Left cardiac atrium (tissue), 4 donors: ENCODE results near the gene RAD18. TPM values are rescaled to one million over a fixed set of nuclear protein-coding genes. Genes with fewer than 3 reads are reported as not detected.

ENCODE experiments used
- ATAC-seq, 2 donors: fragments of 200-7000 bp; cut with Tn5 transposase; one replicate each; pipeline ENCODE4 v1.9.1; 2020; ENCODE audit warnings: mild to moderate bottlenecking in 2 of 2, moderate library complexity in 2 of 2
- DNase-seq: peaks from one replicate; pipeline ENCODE4 v3.0.0-alpha.2; 2020
- intact Hi-C, 2 donors: fragments of 100-400 bp; cut with DNase I; formaldehyde crosslinking; loops; one replicate each; pipeline versions ENCODE4 v1.14.1 to v1.15.1; 2022 to 2023
- total RNA-seq, 2 donors: library from RNA; stranded (reverse); fragmentation: NEBNext Ultra II Directional; extraction: Animal tissue kit (Norgen Biotek cat#: 25700); gene quantifications; one replicate each; pipeline ENCODE4 v1.2.1, GENCODE V29; 2021
- donor health status: DM: no; HTN: yes; CAD: no.
- donor health status: DM: no; HTN: yes; CAD: no; lungs with severe emphysema.
- donor health status: DM: yes; HTN: yes; CAD: no.
- donor health status: Dilated cardiomyopathy.

Gene RAD18
- total RNA-seq, 2 donors from 2014 or later, result 4.2 to 13.5 TPM

DNA sequence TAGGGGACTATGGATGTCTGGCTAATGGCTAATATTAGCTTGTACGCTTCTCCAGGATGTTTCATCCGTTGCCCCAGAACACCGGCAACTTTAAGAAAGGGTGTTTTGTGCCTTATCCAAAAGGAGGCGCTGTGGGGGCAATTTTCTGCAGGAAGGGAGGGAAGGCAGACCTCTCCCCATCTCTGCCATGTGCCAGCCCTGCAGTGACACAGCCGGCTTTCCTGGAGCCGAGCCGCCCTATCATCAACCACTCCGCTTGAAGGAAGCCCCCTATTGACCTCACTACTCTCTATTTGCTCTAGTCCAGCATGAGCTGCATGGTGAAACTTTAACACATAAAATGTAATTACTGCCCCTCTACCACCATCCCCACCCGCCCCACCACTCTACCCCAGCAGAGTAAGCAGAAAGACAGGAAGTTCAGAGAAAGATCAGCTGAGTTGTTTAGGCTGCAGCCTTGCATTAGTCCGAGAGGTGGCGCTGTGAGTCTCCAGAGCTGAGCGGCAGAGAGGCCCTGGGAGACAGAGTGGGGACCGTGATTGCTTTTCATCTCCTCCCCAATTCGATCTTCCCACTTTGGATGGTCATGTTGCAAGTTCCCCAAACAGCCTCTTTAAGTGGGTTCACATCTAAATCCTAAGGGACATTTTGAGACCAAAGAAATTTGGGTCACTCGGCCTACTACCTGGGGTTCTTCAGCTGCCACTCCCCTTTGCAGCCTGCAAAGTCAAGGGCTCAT lies 24.5 kb upstream of the RAD18 start:
- intact Hi-C loops, result loop anchor here in 1 of 2 donors (1.0 to 5.0 kb wide), 2 partner anchors 78 to 314 kb away; no protein-coding TSS in a partner anchor
- ATAC-seq, result peak; percentile 72 to 75
- peak; percentile 60 for DNase-seq

DNA sequence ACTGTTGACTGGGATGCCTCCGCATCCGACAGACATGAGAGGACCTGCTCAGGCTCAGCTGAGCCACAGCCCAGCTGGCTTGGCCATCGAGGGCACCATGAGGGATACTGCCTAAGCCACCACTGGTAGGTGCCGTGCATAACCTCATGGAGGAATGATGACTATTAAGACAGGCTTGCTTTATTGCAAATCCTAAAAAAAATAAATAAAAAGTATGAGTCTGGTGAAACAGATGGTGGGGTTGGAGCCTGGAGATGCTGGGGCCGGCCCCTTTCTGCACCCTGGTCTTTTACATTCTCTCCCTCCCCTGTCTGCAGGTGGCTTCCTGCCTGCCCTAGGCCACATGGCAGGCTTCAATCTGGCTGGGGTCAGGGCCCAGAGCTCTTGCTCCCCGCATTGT lies 24.0 kb upstream of the RAD18 start:
- no peak for ATAC-seq
- no peak for DNase-seq
- intact Hi-C loops, result loop anchor here in 1 of 2 donors (5.0 kb wide), 1 partner anchor 315 kb away; no protein-coding TSS in a partner anchor

- ATAC-seq (no peak), DNase-seq (no peak)
- intact Hi-C loops, result loop anchor here in 1 of 2 donors (5.0 kb wide), 1 partner anchor 316 kb away; no protein-coding TSS in a partner anchor
Observed at GRCh38 chr3:8986741-8987140, 23.5 kb upstream of the RAD18 start.

- DNase-seq, result no peak
Observed at GRCh38 chr3:8985876-8986275, 22.6 kb upstream of the RAD18 start.

DNA sequence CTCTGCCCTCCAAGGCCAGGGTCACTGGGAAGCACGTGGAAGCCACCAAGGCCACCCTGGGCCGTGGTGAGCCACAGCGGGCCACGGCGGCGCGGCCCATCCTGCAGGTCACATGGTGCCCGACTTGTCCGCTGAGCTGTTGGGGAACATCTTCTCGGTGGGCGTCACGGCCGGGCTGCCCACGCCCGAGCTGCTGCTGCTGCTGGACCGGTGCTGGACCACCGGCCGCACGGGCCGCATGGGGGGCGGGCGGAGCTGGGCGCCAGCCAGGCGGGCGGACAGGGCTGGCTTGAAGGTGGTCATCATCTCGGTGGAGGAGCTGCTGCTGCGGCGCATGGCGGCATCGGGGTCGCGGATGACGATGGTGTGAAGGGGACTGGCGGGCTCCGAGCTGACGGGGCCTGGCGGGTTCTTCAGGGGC lies 22.1 kb upstream of the RAD18 start:
- ATAC-seq (no peak), DNase-seq (no peak)
- intact Hi-C loops, result loop anchor here in 1 of 2 donors (5.0 kb wide), 1 partner anchor 317 kb away; no protein-coding TSS in a partner anchor

More at GRCh38 chr3:8985876-8986275, 22.6 kb upstream of the RAD18 start:
- no peak for ATAC-seq
- intact Hi-C loops, result loop anchor here in 1 of 2 donors (5.0 kb wide), 1 partner anchor 316 kb away; no protein-coding TSS in a partner anchor

- DNase-seq, result no peak
- ATAC-seq, result no peak
- intact Hi-C loops, result no loop called here
Observed at GRCh38 chr3:8984526-8984925, 21.3 kb upstream of the RAD18 start.

GRCh38 chr3:8984081-8984480 lies 20.8 kb upstream of the RAD18 start:
- intact Hi-C loops, result no loop called here
- DNase-seq (no peak), ATAC-seq (no peak)

DNA sequence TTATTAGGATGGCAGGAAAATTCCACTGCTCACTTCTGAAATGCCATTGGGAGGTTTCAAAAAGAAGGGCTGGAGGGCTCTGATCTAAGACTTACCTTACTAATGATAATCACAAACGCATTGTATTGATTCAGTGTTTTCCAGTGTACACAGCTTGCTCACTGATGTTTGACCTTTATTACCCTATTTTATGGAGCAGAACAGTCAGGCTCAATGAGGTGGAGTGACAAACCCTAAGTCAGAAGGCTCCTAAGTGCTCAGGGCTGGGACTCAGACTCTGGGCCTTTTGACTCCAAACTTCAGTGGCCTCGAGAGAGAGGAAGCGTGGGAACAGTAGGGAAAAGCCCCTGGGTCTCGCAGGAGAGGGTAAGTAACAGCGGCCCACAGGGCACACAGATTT lies 20.3 kb upstream of the RAD18 start:
- intact Hi-C loops, result no loop called here
- no peak for ATAC-seq
- DNase-seq, result no peak

- DNase-seq, result no peak
- intact Hi-C loops, result no loop called here
- ATAC-seq, result no peak
Observed at GRCh38 chr3:8983026-8983425, 19.8 kb upstream of the RAD18 start.

DNA sequence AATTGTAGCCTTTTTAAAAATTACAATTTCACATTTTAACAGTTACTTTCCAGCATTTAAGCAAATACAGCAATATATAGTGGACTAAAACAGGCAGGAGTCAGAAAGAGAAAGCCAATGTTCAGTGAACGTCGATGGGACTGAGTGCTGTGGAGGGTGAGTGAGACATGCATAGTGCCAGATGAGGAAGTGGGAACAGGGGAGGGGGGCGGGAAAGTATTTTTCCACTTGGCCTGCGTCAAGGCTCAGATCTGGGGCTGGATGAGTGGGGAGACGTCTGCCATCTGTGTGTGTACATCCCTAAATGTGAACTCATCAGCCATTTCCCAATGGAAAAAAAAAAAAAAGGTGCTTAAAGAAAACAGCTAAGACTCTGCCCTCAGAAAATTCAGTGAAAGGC lies 19.2 kb upstream of the RAD18 start:
- ATAC-seq (peak in 1 of 2 donors; percentile 28), DNase-seq (no peak)
- intact Hi-C loops, result no loop called here

- ATAC-seq, result peak in 1 of 2 donors; percentile 60
- intact Hi-C loops, result no loop called here
- DNase-seq, result no peak
Observed at GRCh38 chr3:8981700-8982099, 18.4 kb upstream of the RAD18 start.

DNA sequence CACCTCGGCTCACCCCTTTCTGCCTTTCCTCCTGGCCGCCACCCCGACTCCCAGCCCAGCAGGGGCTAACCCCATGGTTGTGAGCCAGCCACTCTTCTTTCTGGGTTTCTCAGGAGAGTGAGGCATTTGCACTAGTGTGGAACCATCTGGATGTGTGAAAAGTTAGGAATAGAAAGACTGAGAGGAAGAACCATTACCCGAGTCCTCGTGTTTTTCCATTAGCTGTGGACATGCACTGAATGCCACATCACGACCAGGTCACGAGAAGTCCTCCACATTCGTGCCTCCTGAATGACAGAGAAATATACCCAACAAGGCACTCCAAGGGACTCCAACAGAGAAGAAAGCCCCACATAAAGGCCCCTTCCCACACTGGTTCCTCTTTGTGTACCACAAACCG lies 18.0 kb upstream of the RAD18 start:
- DNase-seq (no peak), ATAC-seq (no peak)
- intact Hi-C loops, result no loop called here

GRCh38 chr3:8980756-8981257 lies 17.5 kb upstream of the RAD18 start:
- intact Hi-C loops, result no loop called here
- ATAC-seq, result peak in 1 of 2 donors; percentile 55
- no peak for DNase-seq

- intact Hi-C loops, result no loop called here
- ATAC-seq (no peak), DNase-seq (no peak)
Observed at GRCh38 chr3:8979262-8979661, 16.0 kb upstream of the RAD18 start.

- intact Hi-C loops, result no loop called here
- DNase-seq (no peak), ATAC-seq (no peak)
Observed at GRCh38 chr3:8978551-8978950, 15.3 kb upstream of the RAD18 start.

DNA sequence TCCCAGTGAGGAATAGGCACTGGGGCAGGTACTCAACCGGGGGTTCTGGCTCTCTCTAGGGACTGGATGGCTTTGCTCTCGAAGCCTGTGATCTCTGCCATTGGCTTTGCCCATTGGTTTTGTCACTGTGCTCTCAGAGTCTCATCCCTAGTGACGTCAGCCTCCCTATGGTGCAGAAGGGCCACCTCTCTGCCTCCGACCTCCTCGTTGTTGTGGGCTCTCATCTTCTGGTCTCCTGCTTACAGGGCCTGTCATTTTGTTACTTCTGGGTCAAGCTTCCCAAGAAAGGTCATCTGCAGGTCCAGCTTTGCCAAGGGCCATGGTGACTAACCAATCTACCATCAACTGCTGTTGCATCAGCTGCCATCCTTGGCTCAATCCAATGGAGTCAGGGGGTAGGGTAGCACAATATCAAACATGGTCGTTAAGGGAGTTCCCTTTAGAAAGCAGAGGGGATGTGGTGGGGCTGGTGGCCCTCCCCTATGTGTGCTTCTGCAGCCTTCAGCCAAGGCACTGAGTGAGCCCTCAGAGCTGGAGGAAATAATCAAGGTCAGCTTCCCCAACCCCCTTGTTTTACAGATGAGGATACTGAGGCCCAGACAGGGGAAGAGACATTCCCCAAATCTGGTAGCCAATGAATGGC lies 13.4 kb upstream of the RAD18 start:
- no peak for DNase-seq
- intact Hi-C loops, result no loop called here
- ATAC-seq, result no peak

GRCh38 chr3:8975081-8976020 lies 12.1 kb upstream of the RAD18 start:
- ATAC-seq, result no peak
- DNase-seq, result no peak
- intact Hi-C loops, result no loop called here

GRCh38 chr3:8974458-8974857 lies 11.2 kb upstream of the RAD18 start:
- intact Hi-C loops, result loop anchor here in 1 of 2 donors (5.0 kb wide), 1 partner anchor 328 kb away; no protein-coding TSS in a partner anchor
- ATAC-seq, result no peak
- DNase-seq, result no peak

DNA sequence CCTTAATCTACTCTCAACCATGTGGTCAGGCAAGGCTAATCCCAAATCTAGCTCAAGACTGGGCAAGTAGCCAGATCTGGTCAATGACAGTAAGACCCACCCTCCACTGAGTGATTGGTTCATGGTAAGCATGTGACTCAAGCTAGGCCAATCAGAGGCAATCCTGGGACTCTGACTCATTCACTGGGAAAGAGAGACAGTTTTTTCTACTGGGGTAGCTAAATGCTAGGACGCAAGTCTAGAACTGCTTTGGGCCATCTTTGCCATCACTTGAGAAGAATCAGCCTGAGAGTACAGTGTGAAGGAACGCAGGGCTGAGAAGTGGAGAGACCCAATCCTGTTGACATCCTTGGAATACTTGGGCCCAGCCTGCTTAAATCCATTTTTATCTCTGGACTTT lies 9.4 kb upstream of the RAD18 start:
- ATAC-seq, result peak in 1 of 2 donors; percentile 44
- intact Hi-C loops, result loop anchor here in 1 of 2 donors (5.0 kb wide), 1 partner anchor 330 kb away; no protein-coding TSS in a partner anchor
- no peak for DNase-seq
